SKM-1 treated with dmso at 0.1 percent for 144 hours (cell line): Measurements from ENCODE around the gene ASB2.

ENCODE experiments used
- DNase-seq: peaks from one replicate; lab custom pipeline; 2025; ENCODE audit not compliant: unreplicated experiment; lab: John Stamatoyannopoulos, UW

The ASB2 gene

GRCh38 chr14:93964281-93964680 lies 12.1 kb downstream of the ASB2 start:
- no peak for DNase-seq

GRCh38 chr14:93963692-93964091 lies 12.7 kb downstream of the ASB2 start:
- DNase-seq = no peak

- peak; percentile 68 for DNase-seq
Observed at GRCh38 chr14:93962701-93963601, 13.4 kb downstream of the ASB2 start.

- DNase-seq = no peak
Observed at GRCh38 chr14:93961620-93962019, 14.8 kb downstream of the ASB2 start.

- no peak for DNase-seq
Observed at GRCh38 chr14:93960774-93961438, 15.5 kb downstream of the ASB2 start.

- DNase-seq = no peak
Observed at GRCh38 chr14:93960108-93960475, 16.3 kb downstream of the ASB2 start.

- peak; percentile 67 for DNase-seq
Observed at GRCh38 chr14:93959239-93960107, 16.9 kb downstream of the ASB2 start.

- no peak for DNase-seq
Observed at GRCh38 chr14:93958567-93959238, 17.7 kb downstream of the ASB2 start.

GRCh38 chr14:93957751-93958566 lies 18.4 kb downstream of the ASB2 start:
- DNase-seq = no peak

- DNase-seq = no peak
Observed at GRCh38 chr14:93957333-93957710, 19.0 kb downstream of the ASB2 start.

- DNase-seq = no peak
Observed at GRCh38 chr14:93956514-93957332, 19.6 kb downstream of the ASB2 start.

- no peak for DNase-seq
Observed at GRCh38 chr14:93955850-93956481, 20.4 kb downstream of the ASB2 start.

- peak; percentile 84 for DNase-seq
Observed at GRCh38 chr14:93954900-93955849, 21.2 kb downstream of the ASB2 start.

- no peak for DNase-seq
Observed at GRCh38 chr14:93954516-93954830, 21.9 kb downstream of the ASB2 start.

GRCh38 chr14:93953739-93954515 lies 22.4 kb downstream of the ASB2 start:
- no peak for DNase-seq

- no peak for DNase-seq
Observed at GRCh38 chr14:93953263-93953662, 23.1 kb downstream of the ASB2 start.

- no peak for DNase-seq
Observed at GRCh38 chr14:93952829-93953228, 23.5 kb downstream of the ASB2 start.
